ENCODE measurements around the gene FOXO3. TPM values are rescaled to one million over a fixed set of nuclear protein-coding genes. Genes with fewer than 3 reads are reported as not detected.

Gene FOXO3
- total and polyA plus RNA-seq, 2 of the 13 experiments (the other 11 are each of a cell fraction or from before 2014, with no cell fraction given): 16.0 to 22.5 TPM

GRCh38 chr6:108594151-108594550 is 33.4 kb downstream of the FOXO3 start (continued):
- TF ChIP-seq AFF4 (CRISPR knock-in tag; IDR thresholded peaks at IDR 0.05): no peak
- TF ChIP-seq TARDBP (CRISPR knock-in tag; IDR thresholded peaks at IDR 0.05): no peak
- no peak for TF ChIP-seq ZNF382 (CRISPR knock-in tag; IDR thresholded peaks at IDR 0.05; ENCODE audit: borderline replicate concordance)
- TF ChIP-seq MZF1 (CRISPR knock-in tag; IDR thresholded peaks at IDR 0.05; ENCODE audit: borderline replicate concordance): no peak
- TF ChIP-seq ZNF574 (CRISPR knock-in tag; IDR thresholded peaks at IDR 0.05): no peak
- TF ChIP-seq ZNF44 (CRISPR knock-in tag; IDR thresholded peaks at IDR 0.05): no peak
- TF ChIP-seq LRRFIP1 (CRISPR knock-in tag; conservative IDR thresholded peaks at IDR 0.05): no peak
- no peak for TF ChIP-seq ZNF605 (CRISPR knock-in tag; IDR thresholded peaks at IDR 0.05)
- no peak for TF ChIP-seq HOXA3 (CRISPR knock-in tag; IDR thresholded peaks at IDR 0.05)
- TF ChIP-seq ZFP62 (CRISPR knock-in tag; IDR thresholded peaks at IDR 0.05): no peak
